IMR-90 (cell line): Measurements from ENCODE around the gene BRIP1. TPM values are rescaled to one million over a fixed set of nuclear protein-coding genes. Genes with fewer than 3 reads are reported as not detected.

Source experiments
- ATAC-seq: fragments of 200-7000 bp; cut with Tn5 transposase; 2 replicates; pipeline ENCODE4 v1.9.1; 2020; ENCODE audit warnings: low read depth, mild to moderate bottlenecking, moderate library complexity
- BruUV-seq: library from RNA; stranded (reverse); fragments of 400-500 nt; replicated peaks from 2 replicates; lab custom pipeline; 2021; lab: Mats Ljungman, UMichigan
- CTCF ChIA-PET: fragments of 300-600 bp; formaldehyde crosslinking; extraction: SDS; loops from one replicate; lab custom pipeline; 2021; ENCODE audit warnings: antibody characterized with exemption; lab: Yijun Ruan, JAX
- POLR2A ChIA-PET: fragments of 300-600 bp; sonication (Branson Sonifier 250); formaldehyde crosslinking; loops from one replicate; lab custom pipeline; 2022; ENCODE audit warnings: antibody characterized with exemption; ENCODE audit not compliant: unreplicated experiment; lab: Charles Lee
- DNase-seq: peaks from one replicate; pipeline ENCODE4 v3.0.0; 2013
- H2AFZ ChIP-seq: replicated peaks from 2 replicates; pipeline ENCODE3; 2013; ENCODE audit warnings: low read length, mild to moderate bottlenecking; ENCODE audit not compliant: poor library complexity
- H2AK5ac ChIP-seq: 2 replicates; pipeline ENCODE4 v1.6.1; 2013; ENCODE audit warnings: low read depth, low read length, inconsistent platforms
- H2AK9ac ChIP-seq: replicated peaks from 2 replicates; pipeline ENCODE3; 2013; ENCODE audit warnings: mild to moderate bottlenecking, low read depth, low read length, moderate library complexity; ENCODE audit not compliant: poor library complexity
- H2BK120ac ChIP-seq: 2 replicates; pipeline ENCODE4 v1.6.1; 2013; ENCODE audit warnings: low read depth, low read length, inconsistent platforms
- H2BK15ac ChIP-seq: 3 replicates; pipeline ENCODE4 v1.6.1; 2013; ENCODE audit warnings: low read depth, low read length, inconsistent platforms
- H2BK20ac ChIP-seq: 2 replicates; pipeline ENCODE4 v1.6.1; 2013; ENCODE audit warnings: low read depth, mild to moderate bottlenecking, inconsistent platforms, low read length, moderate library complexity
- H2BK5ac ChIP-seq: 2 replicates; pipeline ENCODE4 v1.6.1; 2013; ENCODE audit warnings: mild to moderate bottlenecking, low read depth, low read length, inconsistent platforms; ENCODE audit not compliant: poor library complexity, severe bottlenecking
- H3K14ac ChIP-seq: replicated peaks from 2 replicates; pipeline ENCODE4 v1.6.1; 2013; ENCODE audit warnings: low read depth, low read length, inconsistent platforms
- H3K18ac ChIP-seq: 2 replicates; pipeline ENCODE4 v1.6.1; 2013; ENCODE audit warnings: low read depth, low read length, control low read depth
- H3K23ac ChIP-seq: 2 replicates; pipeline ENCODE4 v1.6.1; 2013; ENCODE audit warnings: low read depth, low read length, inconsistent platforms
- H3K27ac ChIP-seq: 2 replicates; pipeline ENCODE4 v1.5.1; 2013; ENCODE audit warnings: mild to moderate bottlenecking, control low read depth, low read length; ENCODE audit not compliant: insufficient read depth
- H3K27me3 ChIP-seq: 2 replicates; pipeline ENCODE4 v1.6.1; 2013; ENCODE audit warnings: low read length; ENCODE audit not compliant: control insufficient read depth, insufficient read depth
- H3K36me3 ChIP-seq: 2 replicates; pipeline ENCODE4 v1.6.1; 2013; ENCODE audit warnings: low read length, mixed read lengths; ENCODE audit not compliant: control insufficient read depth, insufficient read depth
- H3K4ac ChIP-seq: 2 replicates; pipeline ENCODE4 v1.6.1; 2013; ENCODE audit warnings: low read depth, low read length, inconsistent platforms
- H3K4me1 ChIP-seq: 2 replicates; pipeline ENCODE4 v1.6.1; 2013; ENCODE audit warnings: low read length, mixed read lengths; ENCODE audit not compliant: control insufficient read depth, insufficient read depth
- H3K4me2 ChIP-seq: 2 replicates; pipeline ENCODE4 v1.6.1; 2013; ENCODE audit warnings: low read depth, mild to moderate bottlenecking, control low read depth, low read length, moderate library complexity
- H3K4me3 ChIP-seq: 2 replicates; pipeline ENCODE4 v1.5.1; 2013; ENCODE audit warnings: low read depth, mild to moderate bottlenecking, control low read depth, low read length, moderate library complexity; ENCODE audit not compliant: insufficient read depth
- H3K56ac ChIP-seq: 2 replicates; pipeline ENCODE4 v1.6.1; 2013; ENCODE audit warnings: low read length, inconsistent platforms; ENCODE audit not compliant: insufficient read depth; ENCODE audit errors: extremely low read depth
- H3K79me1 ChIP-seq, 2 experiments: 2 replicates each; pipeline ENCODE4 v1.6.1; 2013; ENCODE audit warnings: low read length in 2 of 2, inconsistent platforms in 1 of 2, low read depth in 1 of 2
- H3K9ac ChIP-seq: 2 replicates; pipeline ENCODE4 v1.6.1; 2013; ENCODE audit warnings: low read depth, low read length, control low read depth
- H3K9me1 ChIP-seq: 2 replicates; pipeline ENCODE4 v1.6.1; 2013; ENCODE audit warnings: low read length, inconsistent platforms; ENCODE audit not compliant: insufficient read depth
- H3K9me3 ChIP-seq: 2 replicates; pipeline ENCODE4 v1.6.1; 2013; ENCODE audit warnings: low read length; ENCODE audit not compliant: control insufficient read depth, insufficient read depth
- H4K20me1 ChIP-seq: 2 replicates; pipeline ENCODE4 v1.6.1; 2013; ENCODE audit warnings: low read length, inconsistent platforms; ENCODE audit not compliant: insufficient read depth
- H4K5ac ChIP-seq: 2 replicates; pipeline ENCODE4 v1.6.1; 2013; ENCODE audit warnings: mild to moderate bottlenecking, low read depth, low read length, control low read depth
- H4K8ac ChIP-seq, 2 experiments: 2 replicates each; pipeline ENCODE4 v1.6.1; 2013; ENCODE audit warnings: low read depth in 2 of 2, low read length in 2 of 2, control low read depth in 1 of 2, inconsistent platforms in 1 of 2
- H4K91ac ChIP-seq: 2 replicates; pipeline ENCODE4 v1.6.1; 2013; ENCODE audit warnings: low read depth, low read length, inconsistent platforms; ENCODE audit not compliant: insufficient read depth
- BHLHE40 ChIP-seq: fragments of 150-350 bp; IDR thresholded peaks from 2 replicates; pipeline ENCODE4 v1.6.1; 2016; ENCODE audit warnings: mild to moderate bottlenecking, low read depth, low read length
- CEBPB ChIP-seq: IDR thresholded peaks from 2 replicates; pipeline ENCODE4 v1.6.1; 2012; ENCODE audit warnings: low read depth, low read length, improper control_type of control experiment
- CHD1 ChIP-seq: IDR thresholded peaks from 2 replicates; pipeline ENCODE4 v1.6.1; 2012; ENCODE audit warnings: low read depth, low read length, improper control_type of control experiment
- CTCF ChIP-seq: conservative IDR thresholded peaks from 2 replicates; pipeline ENCODE4 v1.5.1; 2012; ENCODE audit warnings: mild to moderate bottlenecking, low read depth, low read length, improper control_type of control experiment
- FOS ChIP-seq: fragments of 150-350 bp; IDR thresholded peaks from 2 replicates; pipeline ENCODE4 v1.6.1; 2016; ENCODE audit warnings: low read depth, low read length
- MAFK ChIP-seq: IDR thresholded peaks from 2 replicates; pipeline ENCODE4 v1.6.1; 2012; ENCODE audit warnings: low read depth, low read length, improper control_type of control experiment
- MAZ ChIP-seq: IDR thresholded peaks from 2 replicates; pipeline ENCODE4 v1.6.1; 2012; ENCODE audit warnings: low read depth, mild to moderate bottlenecking, low read length, improper control_type of control experiment, moderate library complexity, borderline replicate concordance
- MXI1 ChIP-seq: IDR thresholded peaks from 2 replicates; pipeline ENCODE4 v1.6.1; 2012; ENCODE audit warnings: low read depth, mild to moderate bottlenecking, low read length, moderate library complexity, borderline replicate concordance
- NFE2L2 ChIP-seq: fragments of 150-350 bp; IDR thresholded peaks from 2 replicates; pipeline ENCODE4 v1.6.1; 2016; ENCODE audit warnings: low read depth, mild to moderate bottlenecking, low read length
- POLR2A ChIP-seq: IDR thresholded peaks from 2 replicates; pipeline ENCODE4 v1.6.1; 2012; ENCODE audit warnings: mild to moderate bottlenecking, low read depth, low read length
- RAD21 ChIP-seq: IDR thresholded peaks from 2 replicates; pipeline ENCODE4 v1.6.1; 2012; ENCODE audit warnings: low read length, improper control_type of control experiment
- RCOR1 ChIP-seq: IDR thresholded peaks from 2 replicates; pipeline ENCODE4 v1.6.1; 2012; ENCODE audit warnings: mild to moderate bottlenecking, low read length, improper control_type of control experiment; ENCODE audit not compliant: insufficient replicate concordance
- RFX5 ChIP-seq: IDR thresholded peaks from 2 replicates; pipeline ENCODE4 v1.8.0; 2012; ENCODE audit warnings: low read depth, mild to moderate bottlenecking, low read length, moderate library complexity
- SMC3 ChIP-seq: fragments of 150-350 bp; IDR thresholded peaks from 2 replicates; pipeline ENCODE4 v1.6.1; 2016; ENCODE audit warnings: low read depth, mild to moderate bottlenecking, antibody characterized with exemption, low read length, moderate library complexity
- dilution Hi-C: fragments of 300-500 bp; cut with HindIII; formaldehyde crosslinking; loops from one replicate; pipeline ENCODE4 v1.14.3; 2018; ENCODE audit warnings: low sequenced_read_pairs; ENCODE audit not compliant: unreplicated experiment
- in situ Hi-C: fragments of 300-500 bp; cut with MboI; formaldehyde crosslinking; loops from 3 replicates; pipeline ENCODE4 v1.14.3; 2019; ENCODE audit warnings: low sequenced_read_pairs, inconsistent platforms, mixed read lengths
- intact Hi-C: fragments of 100-400 bp; cut with micrococcal nuclease; formaldehyde crosslinking; loops from 2 replicates; pipeline ENCODE4 v1.10.0; 2022
- polyA plus RNA-seq, 3 experiments: library from polyadenylated mRNA; depleted of rRNA; stranded (reverse); fragments of >200 nt; gene quantifications; 2 replicates each; pipeline ENCODE4 v1.2.3, GENCODE V29; 2012; ENCODE audit warnings: low replicate concordance in 1 of 3
- total RNA-seq: library from RNA; depleted of rRNA; stranded (reverse); fragments of >200 nt; gene quantifications from 2 replicates; pipeline ENCODE4 v1.2.3, GENCODE V29; 2012
- TF ChIP-seq, protein P1 (sequence below): fragments of 150-350 bp; IDR thresholded peaks from 2 replicates; pipeline ENCODE4 v1.6.1; 2017; ENCODE audit warnings: mild to moderate bottlenecking, antibody characterized with exemption, low read length, low read depth
- TF ChIP-seq, protein P2 (sequence below): fragments of 150-350 bp; IDR thresholded peaks from 2 replicates; pipeline ENCODE4 v1.6.1; 2016; ENCODE audit warnings: low read depth, mild to moderate bottlenecking, low read length, moderate library complexity, borderline replicate concordance

BRIP1 gene
- total and polyA plus RNA-seq, 2 of the 4 experiments (the other 2 are of a cell fraction) = 6.1 to 19.7 TPM

DNA sequence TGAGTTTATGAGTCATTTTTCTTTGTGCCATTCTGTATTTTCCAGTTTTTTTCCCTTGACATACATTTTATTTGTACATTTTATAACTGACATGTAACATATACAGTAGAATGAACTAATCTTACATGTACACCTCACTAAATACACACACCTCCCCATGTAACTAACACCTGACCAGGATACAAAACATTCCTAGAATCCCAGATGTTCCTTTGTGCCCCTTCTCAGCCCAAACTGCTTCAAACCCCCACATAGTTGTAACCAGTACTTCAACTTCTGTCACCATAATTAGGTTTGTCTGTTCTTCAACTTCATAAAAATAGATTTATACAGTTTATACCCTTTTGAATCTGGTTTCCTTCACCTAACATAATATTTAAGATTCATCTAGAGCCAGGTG lies 73.5 kb downstream of the BRIP1 start:
- dilution Hi-C loops = no loop called here
- Histone ChIP-seq H4K8ac (no peak overlapping the region; a peak in 1 of 4 replicates), H3K27me3 (no peaks in the 10 kb centered on the region), H2BK5ac (no peak overlapping the region), H3K27ac (no peak overlapping the region), H3K4ac (no peak overlapping the region), H2AK5ac (no peak overlapping the region), H3K9ac (no peak overlapping the region), H4K5ac (no peak overlapping the region), H2BK15ac (no peak overlapping the region), H4K20me1 (no peaks in the 10 kb centered on the region), H3K36me3 (peaks cover 1% of the 10 kb centered on the region; the same call in 1 of the 2 replicates), H4K91ac (no peak overlapping the region), H3K4me3 (no peak overlapping the region), H3K9me3 (no peaks in the 10 kb centered on the region), H2BK20ac (0 out of 2 replicates have a peak overlapping the region, but pooled peaks have one; percentile 45), H2AK9ac (no peak overlapping the region), H3K4me1 (no peaks in the 10 kb centered on the region), H3K56ac (no peak overlapping the region), H3K4me2 (no peak overlapping the region), H2BK120ac (no peak overlapping the region), H3K79me1 (peaks cover 2 to 6% of the 10 kb centered on the region in 2 experiments; a peak in 3 of 4 replicates), H3K9me1 (no peaks in the 10 kb centered on the region), H3K14ac (no peak overlapping the region), H2AFZ (no peak overlapping the region), H3K23ac (no peak overlapping the region), H3K18ac (no peak overlapping the region)
- TF ChIP-seq, protein P1, sequence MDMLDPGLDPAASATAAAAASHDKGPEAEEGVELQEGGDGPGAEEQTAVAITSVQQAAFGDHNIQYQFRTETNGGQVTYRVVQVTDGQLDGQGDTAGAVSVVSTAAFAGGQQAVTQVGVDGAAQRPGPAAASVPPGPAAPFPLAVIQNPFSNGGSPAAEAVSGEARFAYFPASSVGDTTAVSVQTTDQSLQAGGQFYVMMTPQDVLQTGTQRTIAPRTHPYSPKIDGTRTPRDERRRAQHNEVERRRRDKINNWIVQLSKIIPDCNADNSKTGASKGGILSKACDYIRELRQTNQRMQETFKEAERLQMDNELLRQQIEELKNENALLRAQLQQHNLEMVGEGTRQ = no peak
- no peak for TF ChIP-seq SMC3
- TF ChIP-seq MAZ = no peak
- TF ChIP-seq MXI1 = no peak
- no peak for TF ChIP-seq RCOR1
- no peak for TF ChIP-seq CHD1
- no peak for TF ChIP-seq RFX5
- TF ChIP-seq, protein P2, sequence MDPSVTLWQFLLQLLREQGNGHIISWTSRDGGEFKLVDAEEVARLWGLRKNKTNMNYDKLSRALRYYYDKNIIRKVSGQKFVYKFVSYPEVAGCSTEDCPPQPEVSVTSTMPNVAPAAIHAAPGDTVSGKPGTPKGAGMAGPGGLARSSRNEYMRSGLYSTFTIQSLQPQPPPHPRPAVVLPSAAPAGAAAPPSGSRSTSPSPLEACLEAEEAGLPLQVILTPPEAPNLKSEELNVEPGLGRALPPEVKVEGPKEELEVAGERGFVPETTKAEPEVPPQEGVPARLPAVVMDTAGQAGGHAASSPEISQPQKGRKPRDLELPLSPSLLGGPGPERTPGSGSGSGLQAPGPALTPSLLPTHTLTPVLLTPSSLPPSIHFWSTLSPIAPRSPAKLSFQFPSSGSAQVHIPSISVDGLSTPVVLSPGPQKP = no peak
- TF ChIP-seq CTCF = no peak
- TF ChIP-seq NFE2L2 = no peak
- no peak for TF ChIP-seq POLR2A
- no peak for TF ChIP-seq CEBPB
- TF ChIP-seq MAFK = no peak
- TF ChIP-seq BHLHE40 = no peak
- no peak for TF ChIP-seq FOS
- no peak for TF ChIP-seq RAD21
- no peak for ATAC-seq
- no peak for DNase-seq
- ChIA-PET POLR2A (no interaction called here), CTCF (no interaction called here)
- no TSS peak for BruUV-seq
- intact Hi-C loops = no loop called here
- in situ Hi-C loops = no loop called here
